ENCODE measurements around the gene SCML2.

GRCh38 chrX:18227458-18227857 is 127.0 kb downstream of the SCML2 start:
- TF ChIP-seq POLR2AphosphoS5 (IDR thresholded peaks at IDR 0.05; ENCODE audit: low read depth): no peak
- TF ChIP-seq CTCF (conservative IDR thresholded peaks at IDR 0.05; ENCODE audit: low read depth in 2 of 2): no peak
- no peak for TF ChIP-seq EZH2 (IDR thresholded peaks at IDR 0.05; ENCODE audit: low read depth, unreplicated experiment)
- no peak for TF ChIP-seq NANOG (IDR thresholded peaks at IDR 0.05; ENCODE audit: borderline replicate concordance)
